GM06990 (cell line): ENCODE results near the gene SDK1.

Experiments used
- DNase-seq: peaks from one replicate; pipeline ENCODE4 v3.0.0-alpha.2; 2011; ENCODE audit not compliant: insufficient read length; ENCODE audit errors: extremely low read depth
- H3K27me3 ChIP-seq: replicated peaks from 2 replicates; pipeline ENCODE4 v1.6.0; 2011; ENCODE audit warnings: low read length; ENCODE audit not compliant: control insufficient read depth, insufficient read depth
- H3K36me3 ChIP-seq: 2 replicates; pipeline ENCODE4 v1.5.1; 2011; ENCODE audit warnings: low read length; ENCODE audit not compliant: control insufficient read depth, insufficient read depth
- H3K4me3 ChIP-seq: replicated peaks from 2 replicates; pipeline ENCODE4 v1.5.1; 2011; ENCODE audit warnings: low read depth, mild to moderate bottlenecking, control low read depth, low read length
- TF ChIP-seq, protein P1 (sequence below): IDR thresholded peaks from 2 replicates; pipeline ENCODE4 v1.5.1; 2011; ENCODE audit warnings: low read length, control low read depth, mild to moderate bottlenecking, inconsistent platforms; ENCODE audit not compliant: insufficient read depth, poor library complexity, severe bottlenecking

The SDK1 gene

DNA sequence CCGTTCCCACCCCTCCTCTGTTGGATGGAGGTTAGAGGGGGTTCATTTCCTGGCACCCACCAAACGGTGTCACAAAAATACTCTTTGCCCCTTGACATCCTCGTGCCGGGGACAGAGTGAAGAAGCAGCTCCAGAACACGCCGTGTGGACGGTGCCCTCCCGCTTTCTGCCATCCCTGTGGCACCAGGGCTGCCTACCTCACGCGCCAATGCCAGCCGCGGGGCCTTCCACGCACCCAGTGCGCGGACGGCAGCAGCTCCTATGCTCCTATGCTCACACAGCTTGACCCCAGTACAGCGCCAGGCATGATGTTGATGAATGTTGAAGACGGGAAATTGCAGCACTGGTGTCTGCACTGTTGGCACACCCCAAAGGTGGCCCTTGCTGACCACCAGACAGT lies 873.8 kb downstream of the SDK1 start:
- DNase-seq: no peak
- no peaks in the 10 kb centered on the region for H3K36me3 ChIP-seq
- TF ChIP-seq, protein P1, sequence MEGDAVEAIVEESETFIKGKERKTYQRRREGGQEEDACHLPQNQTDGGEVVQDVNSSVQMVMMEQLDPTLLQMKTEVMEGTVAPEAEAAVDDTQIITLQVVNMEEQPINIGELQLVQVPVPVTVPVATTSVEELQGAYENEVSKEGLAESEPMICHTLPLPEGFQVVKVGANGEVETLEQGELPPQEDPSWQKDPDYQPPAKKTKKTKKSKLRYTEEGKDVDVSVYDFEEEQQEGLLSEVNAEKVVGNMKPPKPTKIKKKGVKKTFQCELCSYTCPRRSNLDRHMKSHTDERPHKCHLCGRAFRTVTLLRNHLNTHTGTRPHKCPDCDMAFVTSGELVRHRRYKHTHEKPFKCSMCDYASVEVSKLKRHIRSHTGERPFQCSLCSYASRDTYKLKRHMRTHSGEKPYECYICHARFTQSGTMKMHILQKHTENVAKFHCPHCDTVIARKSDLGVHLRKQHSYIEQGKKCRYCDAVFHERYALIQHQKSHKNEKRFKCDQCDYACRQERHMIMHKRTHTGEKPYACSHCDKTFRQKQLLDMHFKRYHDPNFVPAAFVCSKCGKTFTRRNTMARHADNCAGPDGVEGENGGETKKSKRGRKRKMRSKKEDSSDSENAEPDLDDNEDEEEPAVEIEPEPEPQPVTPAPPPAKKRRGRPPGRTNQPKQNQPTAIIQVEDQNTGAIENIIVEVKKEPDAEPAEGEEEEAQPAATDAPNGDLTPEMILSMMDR: no peak
- H3K4me3 ChIP-seq: no peak overlapping the region
- H3K27me3 ChIP-seq: no peaks in the 10 kb centered on the region

DNA sequence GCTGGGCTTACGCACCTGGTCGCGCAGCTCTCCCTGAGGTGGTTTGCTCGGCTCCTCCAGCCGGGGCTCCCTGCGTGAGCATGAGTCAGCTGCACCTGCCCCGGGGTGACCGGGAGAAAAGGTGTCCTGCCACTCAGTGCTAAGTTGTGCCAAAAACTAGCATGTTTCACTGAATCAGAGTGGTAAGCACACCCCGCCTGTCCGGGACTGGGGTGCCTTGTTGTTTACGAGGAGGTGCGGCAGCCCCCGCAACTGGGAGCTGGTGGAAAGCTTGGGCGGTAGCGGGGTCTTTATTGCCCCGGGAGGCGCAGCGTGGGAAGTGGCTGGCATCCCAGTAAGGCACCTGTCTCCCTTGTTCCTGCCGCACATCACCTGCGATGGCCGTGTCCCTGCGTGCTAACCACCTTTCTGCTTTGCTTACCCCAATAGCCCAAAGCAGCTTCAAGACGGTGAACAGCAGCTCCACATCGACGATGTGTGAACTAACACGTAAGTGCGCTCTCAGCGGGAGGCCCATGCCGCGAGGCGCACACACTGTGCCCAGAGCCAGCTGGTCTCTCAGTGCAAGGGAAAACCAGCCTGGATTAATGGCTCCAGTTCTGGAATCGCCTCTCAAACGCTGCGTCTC lies 874.4 kb downstream of the SDK1 start:
- Histone ChIP-seq H3K36me3 (no peaks in the 10 kb centered on the region), H3K4me3 (no peak overlapping the region), H3K27me3 (no peaks in the 10 kb centered on the region)
- TF ChIP-seq, protein P1: no peak
- no peak for DNase-seq

DNA sequence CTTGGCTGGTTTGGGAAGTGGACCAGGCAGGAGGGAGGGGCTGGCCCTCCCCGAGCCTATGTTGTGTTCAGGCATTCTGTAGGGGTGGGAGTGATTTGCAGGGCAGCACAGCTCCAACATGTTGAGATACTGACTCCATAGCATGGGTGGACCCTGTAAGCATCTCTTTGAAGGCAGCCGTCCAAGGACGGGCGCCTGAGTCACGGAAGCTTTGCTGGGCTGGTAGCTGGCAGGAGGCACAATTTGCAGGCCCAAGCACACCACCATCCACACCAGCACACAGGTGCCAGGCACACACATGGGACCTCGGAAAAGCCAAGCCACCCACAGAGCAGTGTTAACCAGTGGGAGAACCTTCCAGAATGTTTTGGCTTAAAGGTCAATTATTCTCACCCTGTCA lies 875.9 kb downstream of the SDK1 start:
- DNase-seq: no peak
- Histone ChIP-seq H3K4me3 (no peak overlapping the region), H3K36me3 (no peaks in the 10 kb centered on the region), H3K27me3 (no peaks in the 10 kb centered on the region)
- TF ChIP-seq, protein P1: no peak

DNA sequence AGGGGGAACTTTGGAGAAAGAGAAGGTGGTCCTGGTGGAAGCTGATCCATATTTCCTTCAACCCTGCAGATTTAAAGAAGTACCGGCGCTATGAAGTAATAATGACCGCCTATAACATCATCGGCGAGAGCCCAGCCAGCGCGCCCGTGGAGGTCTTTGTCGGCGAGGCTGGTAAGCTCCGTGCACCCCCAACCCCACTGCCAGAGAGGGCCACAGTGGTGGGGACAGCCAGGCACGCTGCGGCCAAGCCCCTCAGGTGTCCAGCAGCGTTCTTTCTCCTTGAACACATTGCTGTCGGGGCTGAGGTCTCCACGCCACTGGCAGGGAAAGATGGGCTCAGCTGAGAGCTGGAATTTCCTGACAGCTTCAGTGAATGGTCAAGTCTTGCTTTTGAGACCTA lies 877.4 kb downstream of the SDK1 start:
- TF ChIP-seq, protein P1: no peak
- H3K36me3 ChIP-seq: no peaks in the 10 kb centered on the region
- DNase-seq: no peak
- H3K27me3 ChIP-seq: no peaks in the 10 kb centered on the region
- H3K4me3 ChIP-seq: no peak overlapping the region

DNA sequence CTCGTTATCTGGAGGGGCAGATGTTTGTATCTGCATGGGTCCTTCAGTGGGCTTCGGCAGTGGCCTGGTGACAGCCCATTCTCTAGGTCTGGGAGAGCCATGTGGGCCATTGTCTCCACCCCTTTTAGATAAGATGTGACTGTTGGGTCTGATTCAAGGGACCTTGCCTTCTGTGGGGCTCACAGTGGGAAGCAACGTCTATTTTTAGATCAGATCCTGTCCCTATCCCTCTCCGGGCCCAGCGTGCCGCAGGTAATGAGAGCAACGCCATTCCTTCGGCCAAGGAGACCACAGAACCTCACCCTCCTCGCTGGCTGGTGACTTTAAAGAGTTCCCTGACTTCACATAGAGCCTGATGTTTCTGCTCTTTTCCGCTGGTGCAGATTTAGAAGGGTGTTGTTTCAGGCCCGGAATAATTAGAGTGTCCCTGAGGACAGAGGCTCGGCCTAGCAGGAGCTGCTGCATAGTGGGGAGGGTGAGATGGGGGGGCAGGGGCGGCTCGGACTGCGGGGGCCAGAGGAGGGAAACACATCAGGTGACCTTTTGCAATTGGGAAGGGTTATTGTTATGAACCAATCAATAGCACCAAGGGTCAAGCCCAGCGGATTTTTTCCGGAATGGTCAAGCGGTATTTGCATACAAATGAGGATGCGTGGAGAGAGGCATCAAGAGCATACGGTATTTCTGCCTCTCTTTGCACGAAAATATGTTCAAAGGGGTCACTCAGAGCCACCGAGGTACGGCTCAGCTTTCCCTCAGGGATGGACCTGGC lies 878.0 kb downstream of the SDK1 start:
- H3K27me3 ChIP-seq: no peaks in the 10 kb centered on the region
- no peaks in the 10 kb centered on the region for H3K36me3 ChIP-seq
- H3K4me3 ChIP-seq: no peak overlapping the region
- no peak for DNase-seq
- TF ChIP-seq, protein P1: no peak
